Activated CD4-positive, CD25-positive, alpha-beta regulatory T cell treated with anti-CD3 and anti-CD28 coated beads, Interleukin-2, amount 50 U/mL, for 24 hours (primary cell): ENCODE measurements around the gene ID4.

Source experiments
- ATAC-seq, 2 donors: fragments of 150-1000 bp; cut with Tn5 transposase; one replicate each; pipeline ENCODE4 v1.10.0; 2021; ENCODE audit warnings: mild to moderate bottlenecking in 1 of 2, moderate library complexity in 1 of 2

ID4 gene, protein sequence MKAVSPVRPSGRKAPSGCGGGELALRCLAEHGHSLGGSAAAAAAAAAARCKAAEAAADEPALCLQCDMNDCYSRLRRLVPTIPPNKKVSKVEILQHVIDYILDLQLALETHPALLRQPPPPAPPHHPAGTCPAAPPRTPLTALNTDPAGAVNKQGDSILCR

DNA sequence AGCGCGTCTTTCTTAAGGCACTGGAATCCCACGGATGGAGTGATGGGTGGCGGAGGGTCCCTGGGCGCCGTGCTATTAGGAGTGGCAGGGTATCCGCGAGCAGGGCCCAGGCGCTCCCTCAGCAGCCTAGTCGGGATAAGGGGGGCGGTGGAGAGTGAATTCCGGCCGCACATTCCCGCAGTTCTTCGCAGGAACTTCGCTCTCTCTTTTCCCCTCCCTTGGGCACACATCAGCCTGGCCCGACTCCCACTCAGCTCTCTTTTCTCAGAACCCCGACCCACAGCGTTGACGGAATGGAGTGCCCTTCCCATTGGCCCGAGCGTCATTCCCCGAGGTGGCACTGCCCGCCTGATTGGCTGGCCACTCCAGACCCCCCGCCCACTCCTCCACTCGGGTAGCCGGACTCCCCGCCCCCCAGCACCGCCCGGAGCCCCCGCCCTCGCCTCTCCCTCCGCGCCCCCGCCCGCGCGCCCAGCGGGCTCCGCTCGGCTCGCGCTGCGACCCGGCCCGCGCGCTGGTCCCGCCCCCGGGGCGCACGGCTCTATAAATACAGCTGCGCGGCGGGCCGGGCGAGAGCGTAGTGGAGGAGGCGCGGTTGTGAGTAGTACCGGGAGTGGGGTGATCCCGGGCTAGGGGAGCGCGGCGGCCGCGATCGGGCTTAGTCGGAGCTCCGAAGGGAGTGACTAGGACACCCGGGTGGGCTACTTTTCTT lies at the start of gene ID4:
ID4 (plus strand) TSS at position 572 of the 712 bp plus-strand sequence. CDS start 385 bp downstream, outside the sequence.
- no peak for ATAC-seq

DNA sequence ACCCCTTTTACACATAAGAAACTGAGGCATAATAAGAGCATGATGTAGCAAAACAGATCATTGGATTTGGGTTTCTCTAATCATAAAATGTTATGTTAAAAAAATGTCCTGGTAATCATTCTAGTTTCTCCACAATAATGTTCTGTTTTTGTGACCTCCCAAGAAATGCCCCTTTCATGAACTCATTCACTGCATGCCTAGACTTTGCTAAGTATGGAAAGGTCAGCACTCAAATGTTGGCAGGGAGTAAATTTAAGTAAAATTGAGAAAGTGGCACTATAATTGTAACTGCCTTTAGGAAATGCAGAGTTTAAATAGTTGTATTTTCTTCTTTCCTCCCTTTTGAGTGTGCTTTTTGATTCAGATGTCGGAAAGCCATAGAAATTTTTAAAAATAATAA lies 48.5 kb upstream of the ID4 start:
- no peak for ATAC-seq

DNA sequence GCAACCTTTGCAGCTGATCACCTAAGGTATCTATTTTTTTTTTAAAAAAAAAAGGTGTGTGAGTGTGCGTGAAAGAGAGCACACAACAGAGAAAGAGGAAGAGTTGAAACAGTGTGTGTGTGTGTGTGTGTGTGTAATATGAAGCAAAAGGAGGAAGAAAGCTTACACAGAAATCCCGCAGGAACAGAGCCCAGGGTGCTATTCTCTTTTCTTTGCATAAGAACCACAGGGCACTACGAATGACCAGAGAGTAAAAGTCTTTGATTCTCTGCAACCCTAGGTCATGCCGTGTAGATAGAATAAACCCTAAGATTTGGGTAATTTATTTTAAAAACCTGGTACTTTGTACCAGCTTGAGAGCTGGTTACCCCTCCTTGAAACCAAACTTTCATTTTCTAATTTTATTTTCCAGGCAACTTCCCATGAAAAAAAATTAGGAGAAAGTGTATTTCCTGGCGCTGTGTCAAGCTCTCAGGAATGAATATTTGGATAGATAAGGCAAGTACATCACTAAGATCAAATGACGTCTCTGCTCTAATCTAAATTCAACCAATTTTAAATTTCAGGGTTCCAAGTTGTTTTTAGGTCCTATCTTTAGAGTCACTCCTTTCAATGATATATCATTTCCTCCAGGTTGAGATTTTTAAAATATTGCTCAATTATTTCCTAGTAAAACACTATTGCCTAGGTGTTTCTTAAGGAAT lies 47.9 kb upstream of the ID4 start:
- no peak for ATAC-seq

GRCh38 chr6:19791267-19791666 lies 45.9 kb upstream of the ID4 start:
- ATAC-seq, result no peak

DNA sequence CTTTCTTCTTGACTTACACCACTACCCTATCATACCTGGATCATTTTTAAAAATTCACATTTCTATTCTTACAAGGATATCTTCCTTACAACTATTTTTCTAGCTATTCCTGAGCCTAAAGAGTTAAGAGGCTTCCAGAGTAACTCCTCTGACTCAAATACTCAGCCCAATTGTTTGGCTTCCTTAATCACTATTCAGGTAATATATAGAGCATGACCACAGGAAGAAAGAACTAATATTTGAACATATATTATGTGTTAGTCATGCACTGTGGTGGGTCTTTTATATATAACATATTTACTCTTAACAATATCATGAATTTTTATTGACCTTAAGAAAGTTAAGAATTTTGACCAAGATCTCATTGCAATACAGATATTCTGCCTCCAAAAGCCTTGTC lies 42.0 kb upstream of the ID4 start:
- no peak for ATAC-seq

DNA sequence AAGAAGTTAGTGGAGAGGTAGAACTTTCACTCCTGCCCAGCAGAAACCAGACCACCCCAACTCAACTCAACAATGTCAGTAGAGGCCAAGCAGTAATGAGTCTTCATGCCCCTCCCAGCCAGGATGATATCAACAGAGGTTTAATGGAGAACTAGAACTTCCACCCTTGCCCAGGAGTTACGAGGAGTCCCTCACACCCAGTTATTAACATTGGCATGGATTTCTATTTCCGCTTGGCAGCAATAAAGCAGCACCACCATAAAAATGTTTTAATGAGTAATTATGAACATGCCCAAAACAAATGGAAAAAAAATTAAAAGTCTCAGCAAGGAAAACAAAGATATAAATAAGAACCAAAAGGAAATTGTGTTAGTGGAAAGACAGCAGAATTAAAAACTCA lies 40.7 kb upstream of the ID4 start:
- no peak for ATAC-seq

- ATAC-seq, result no peak
These were observed 38.8 kb upstream of the ID4 start for GRCh38 chr6:19798362-19798761.

DNA sequence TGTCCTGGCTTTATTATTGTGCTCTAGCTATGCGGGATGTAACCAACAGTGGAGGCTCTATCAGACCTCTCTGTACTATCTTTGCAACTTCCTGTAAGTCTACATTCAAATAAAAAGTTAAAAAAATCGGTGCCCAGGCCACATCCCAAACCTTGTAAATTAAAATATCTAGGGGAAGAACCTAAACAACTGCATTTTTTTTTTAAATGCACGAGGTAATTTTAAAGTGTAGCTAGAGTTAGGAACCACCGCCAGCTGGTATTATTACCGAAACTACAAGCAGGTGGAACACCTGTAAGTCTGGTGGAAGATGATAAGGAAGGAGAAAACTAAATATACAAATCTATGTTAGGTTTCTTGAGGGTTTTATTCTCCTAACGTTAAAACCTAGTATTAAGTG lies 34.5 kb upstream of the ID4 start:
- ATAC-seq, result no peak

- no peak for ATAC-seq
These were observed 33.6 kb upstream of the ID4 start for GRCh38 chr6:19803331-19804204.

GRCh38 chr6:19804205-19805128 lies 32.7 kb upstream of the ID4 start:
- ATAC-seq, result peak; percentile 68 to 80

DNA sequence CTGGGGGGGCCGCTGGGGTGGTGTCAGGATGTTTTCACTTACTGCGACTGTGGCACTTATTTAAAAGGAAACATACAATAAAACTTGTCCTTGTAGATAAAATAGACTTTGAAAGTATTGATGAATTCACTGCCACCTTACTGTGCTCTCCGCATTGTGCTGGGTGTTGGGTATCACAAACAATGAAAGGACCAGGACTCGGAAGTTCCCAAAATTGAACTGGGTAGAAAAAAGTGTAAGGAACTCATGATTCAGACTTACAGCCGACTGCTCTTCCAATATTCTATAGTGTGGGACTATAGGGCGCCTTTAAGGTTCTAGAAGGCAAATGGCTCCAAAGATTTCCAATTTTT lies 32.1 kb upstream of the ID4 start:
- no peak for ATAC-seq

DNA sequence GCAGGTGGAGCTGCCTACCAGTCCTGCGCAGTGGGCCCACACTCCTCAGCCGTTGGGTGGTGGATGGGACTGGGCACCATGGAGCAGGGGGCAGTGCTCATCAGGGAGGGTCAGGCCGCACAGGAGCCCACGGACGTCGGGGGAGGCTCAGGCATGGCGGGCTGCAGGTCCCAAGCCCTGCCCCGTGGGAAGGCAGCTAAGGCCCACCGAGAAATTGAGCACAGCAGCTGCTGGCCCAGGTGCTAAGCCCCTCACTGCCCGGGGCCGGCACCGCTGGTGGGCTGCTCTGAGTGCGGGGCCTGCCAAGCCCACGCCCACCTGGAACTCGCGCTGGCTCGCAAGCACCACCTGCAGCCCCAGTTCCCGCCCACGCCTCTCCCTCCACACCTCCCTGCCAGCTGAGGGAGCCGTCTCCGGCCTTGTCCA lies 30.2 kb upstream of the ID4 start:
- ATAC-seq, result no peak

- no peak for ATAC-seq
These were observed 25.6 kb upstream of the ID4 start for GRCh38 chr6:19811397-19812079.

- no peak for ATAC-seq
These were observed 24.6 kb upstream of the ID4 start for GRCh38 chr6:19812512-19813119.

GRCh38 chr6:19818805-19819204 lies 18.4 kb upstream of the ID4 start:
- ATAC-seq, result no peak

GRCh38 chr6:19824058-19824807 lies 12.9 kb upstream of the ID4 start:
- ATAC-seq, result no peak

DNA sequence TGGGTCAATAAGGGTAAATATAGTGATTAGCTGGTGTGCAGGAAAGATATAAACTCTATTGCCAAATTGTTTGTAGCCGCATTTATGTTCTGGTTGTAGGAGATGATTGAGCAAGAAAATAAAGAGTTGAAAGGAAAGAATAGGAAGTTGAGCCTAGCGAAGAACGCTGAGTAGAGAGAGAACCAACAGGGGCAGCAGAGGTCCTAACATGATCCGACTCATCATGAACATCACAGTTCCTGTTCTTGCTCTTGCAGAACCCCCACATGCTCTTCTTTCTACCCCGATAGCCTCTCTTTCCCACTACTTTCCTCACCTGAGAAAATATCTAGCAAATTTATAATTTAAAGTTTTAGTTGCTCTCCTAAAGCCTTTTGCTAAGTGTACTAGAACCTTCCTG lies 9.9 kb upstream of the ID4 start:
- ATAC-seq, result no peak

GRCh38 chr6:19827903-19828302 lies 9.3 kb upstream of the ID4 start:
- ATAC-seq, result no peak

DNA sequence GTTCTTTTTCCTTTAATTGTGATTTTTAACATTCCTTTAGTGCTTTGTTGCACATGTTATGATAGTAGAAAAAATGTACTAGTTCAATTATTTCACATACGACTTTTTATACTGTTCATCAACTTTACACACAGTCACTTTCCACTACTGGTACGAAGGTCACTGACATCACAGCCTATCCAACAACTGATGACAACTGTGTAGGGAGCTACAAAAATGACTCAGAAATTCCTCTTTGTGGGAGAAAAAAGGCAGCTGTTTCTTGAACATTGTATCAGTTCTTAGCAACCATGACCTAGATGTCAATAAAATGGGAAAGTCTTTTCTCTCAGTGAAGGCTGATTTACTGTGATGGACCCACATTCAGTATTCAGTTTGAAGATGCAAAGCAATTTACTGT lies 7.0 kb upstream of the ID4 start:
- ATAC-seq, result no peak

- no peak for ATAC-seq
These were observed 5.8 kb upstream of the ID4 start for GRCh38 chr6:19831358-19831757.
